Muscle of arm (tissue), 12 donors: Measurements from ENCODE around the gene TMOD2. TPM values are rescaled to one million over a fixed set of nuclear protein-coding genes. Genes with fewer than 3 reads are reported as not detected.

Source experiments
- DNase-seq: peaks from one replicate; pipeline ENCODE4 v3.0.0-alpha.2; 2013
- polyA plus RNA-seq, 12 donors: library from polyadenylated mRNA; unstranded; fragments of 120-200 nt; gene quantifications; one replicate each; pipeline ENCODE4 v1.2.1, GENCODE V29; 2013; ENCODE audit not compliant: insufficient read length in 12 of 12

Gene TMOD2
- polyA plus RNA-seq, 12 donors: 6.7 to 15.8 (median 8.3) TPM; not detected in 1

- DNase-seq: no peak
These were observed 58.1 kb downstream of the TMOD2 start for GRCh38 chr15:51809457-51809856.

GRCh38 chr15:51812598-51812997 is 61.2 kb downstream of the TMOD2 start:
- no peak for DNase-seq

DNA sequence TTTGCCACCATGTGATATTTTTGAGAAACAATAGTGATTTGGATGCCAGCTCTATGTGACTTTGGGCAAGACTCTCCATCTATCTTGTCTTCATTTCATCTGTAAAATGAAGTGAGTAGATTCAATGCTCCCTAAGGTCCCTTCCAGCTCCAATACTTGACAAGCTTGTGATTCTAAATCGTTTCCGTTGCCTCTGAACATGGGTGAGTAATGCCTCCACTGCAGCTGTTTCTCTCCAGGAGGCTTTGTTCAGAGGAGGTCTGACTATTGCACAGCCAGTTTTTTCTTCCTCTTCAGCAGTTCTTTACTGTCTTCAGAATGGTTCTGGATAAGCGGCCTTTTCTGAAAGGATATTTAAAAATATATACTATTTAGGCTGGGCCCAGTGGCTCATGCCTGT is 63.2 kb downstream of the TMOD2 start:
- DNase-seq: no peak

- no peak for DNase-seq
These were observed 65.2 kb downstream of the TMOD2 start for GRCh38 chr15:51816611-51817010.

- DNase-seq: no peak
These were observed 66.8 kb downstream of the TMOD2 start for GRCh38 chr15:51818150-51818549.

DNA sequence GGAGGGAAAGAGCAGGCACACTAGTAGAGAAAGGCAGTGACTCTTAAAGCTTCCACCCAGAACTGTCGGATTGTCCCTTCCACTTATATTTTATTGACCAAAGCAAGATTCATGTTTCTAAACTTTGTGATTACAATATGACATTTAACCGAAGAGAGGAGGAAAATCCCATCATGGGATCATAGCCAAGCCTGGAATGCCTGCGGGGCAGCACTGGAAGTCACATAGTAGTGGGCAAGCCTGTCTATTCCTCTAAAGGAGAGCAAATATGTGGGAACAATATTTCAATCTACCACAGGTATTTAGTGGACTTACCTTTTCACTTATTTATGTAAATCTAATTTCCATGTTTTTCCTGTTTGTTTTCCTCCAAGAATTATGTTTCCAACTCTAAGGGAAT is 74.3 kb downstream of the TMOD2 start:
- DNase-seq: no peak

- DNase-seq: no peak
These were observed 77.4 kb downstream of the TMOD2 start for GRCh38 chr15:51828621-51829375.

DNA sequence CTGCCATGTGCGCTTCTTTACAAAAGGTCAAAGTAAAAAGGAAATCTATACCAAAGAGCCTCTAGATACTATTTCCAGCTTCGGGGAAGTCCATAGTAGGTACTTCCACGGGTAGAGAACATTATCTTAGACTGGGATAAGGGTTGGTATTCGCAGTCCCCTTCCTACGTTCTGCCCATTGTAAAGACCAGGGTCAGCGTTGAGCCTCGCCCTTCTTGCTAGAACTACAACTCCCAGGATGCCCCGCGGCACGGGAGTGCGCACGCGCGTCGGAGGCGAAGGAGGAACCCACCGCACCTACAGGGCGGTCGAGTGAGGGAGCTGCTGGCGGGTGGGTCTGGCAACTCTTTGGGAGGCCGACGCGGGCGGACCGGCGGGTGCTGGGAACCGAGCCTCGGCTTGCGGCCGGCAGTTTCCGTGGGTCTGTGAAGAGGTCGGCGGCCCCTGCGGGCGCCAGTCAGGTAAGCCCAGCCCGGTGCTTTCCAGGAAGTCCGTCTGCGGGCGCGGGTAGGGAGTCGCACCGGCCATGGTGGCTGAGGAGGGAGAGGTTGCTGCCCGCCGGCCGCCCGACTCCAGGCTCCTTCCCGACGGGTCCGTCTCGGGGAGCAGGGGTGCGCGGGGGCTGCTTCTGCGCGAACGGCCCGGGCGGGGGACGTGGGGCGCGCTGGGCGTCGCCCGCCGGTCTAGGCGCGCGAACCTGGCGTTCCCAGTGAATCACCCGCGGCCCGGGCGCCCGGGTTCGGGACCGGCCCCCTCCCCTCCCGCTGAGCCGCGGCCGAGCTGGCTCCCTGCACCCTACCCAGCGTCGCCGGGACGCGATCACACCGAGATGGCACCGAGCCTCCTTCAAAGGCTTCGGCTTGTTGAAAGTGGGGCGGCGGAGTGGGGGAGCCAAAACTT is 78.2 kb downstream of the TMOD2 start, which contains the start of gene TMOD3:
Gene TMOD3 (plus strand): TSS at position 278 of the 900 bp plus-strand sequence. CDS start 33,232 bp downstream, outside the sequence.
- DNase-seq: peak; percentile 95

DNA sequence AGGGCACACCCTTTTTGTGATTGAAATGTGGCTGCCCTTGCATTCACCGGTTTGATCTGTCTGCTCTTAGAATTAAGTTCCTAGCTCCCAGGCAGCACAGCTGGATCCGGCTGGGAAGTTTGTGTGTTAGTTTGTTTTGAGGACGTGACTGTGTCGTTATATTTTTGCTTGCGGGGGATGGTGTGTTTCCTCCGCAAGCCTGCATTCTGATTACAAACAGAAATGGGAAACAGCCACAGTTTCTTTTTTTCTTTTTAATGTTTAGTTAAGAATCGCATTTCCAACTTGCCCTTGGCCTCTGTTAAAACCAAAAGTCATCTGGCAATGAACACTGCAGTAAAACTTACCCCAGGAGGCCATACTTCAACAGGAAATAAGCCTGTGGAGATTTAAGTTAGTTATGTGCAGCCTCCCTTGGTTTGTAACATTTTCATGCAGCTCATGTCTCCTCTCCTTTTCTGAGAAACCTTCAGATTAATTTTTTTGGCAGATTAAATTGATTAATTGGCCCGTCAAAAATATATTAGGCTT is 78.9 kb downstream of the TMOD2 start:
- DNase-seq: peak; percentile 48

GRCh38 chr15:51833772-51834171 is 82.4 kb downstream of the TMOD2 start:
- DNase-seq: no peak

GRCh38 chr15:51837792-51838251 is 86.4 kb downstream of the TMOD2 start:
- DNase-seq: no peak

DNA sequence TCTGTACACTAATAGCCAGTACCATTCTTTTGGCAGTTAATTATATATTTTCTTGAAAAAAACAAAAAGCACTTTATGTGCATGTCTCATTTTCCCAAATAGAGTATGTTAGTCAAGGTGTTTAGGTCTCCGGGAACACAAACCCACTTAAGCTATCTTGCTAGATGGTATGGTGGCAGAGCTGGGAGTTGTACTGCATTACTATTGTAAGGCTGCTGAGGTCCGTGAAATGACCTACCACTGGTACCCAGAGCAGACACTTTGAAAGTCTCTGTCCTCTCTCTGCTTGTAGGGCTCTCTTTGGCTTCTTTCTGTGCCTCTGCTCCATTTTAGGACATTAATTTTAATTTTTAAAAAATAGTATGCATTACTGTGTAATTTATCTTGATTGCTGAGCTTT is 86.9 kb downstream of the TMOD2 start:
- DNase-seq: no peak

GRCh38 chr15:51840692-51841091 is 89.3 kb downstream of the TMOD2 start:
- DNase-seq: no peak

GRCh38 chr15:51841406-51842040 is 90.1 kb downstream of the TMOD2 start:
- DNase-seq: no peak

GRCh38 chr15:51842265-51842664 is 90.9 kb downstream of the TMOD2 start:
- no peak for DNase-seq

DNA sequence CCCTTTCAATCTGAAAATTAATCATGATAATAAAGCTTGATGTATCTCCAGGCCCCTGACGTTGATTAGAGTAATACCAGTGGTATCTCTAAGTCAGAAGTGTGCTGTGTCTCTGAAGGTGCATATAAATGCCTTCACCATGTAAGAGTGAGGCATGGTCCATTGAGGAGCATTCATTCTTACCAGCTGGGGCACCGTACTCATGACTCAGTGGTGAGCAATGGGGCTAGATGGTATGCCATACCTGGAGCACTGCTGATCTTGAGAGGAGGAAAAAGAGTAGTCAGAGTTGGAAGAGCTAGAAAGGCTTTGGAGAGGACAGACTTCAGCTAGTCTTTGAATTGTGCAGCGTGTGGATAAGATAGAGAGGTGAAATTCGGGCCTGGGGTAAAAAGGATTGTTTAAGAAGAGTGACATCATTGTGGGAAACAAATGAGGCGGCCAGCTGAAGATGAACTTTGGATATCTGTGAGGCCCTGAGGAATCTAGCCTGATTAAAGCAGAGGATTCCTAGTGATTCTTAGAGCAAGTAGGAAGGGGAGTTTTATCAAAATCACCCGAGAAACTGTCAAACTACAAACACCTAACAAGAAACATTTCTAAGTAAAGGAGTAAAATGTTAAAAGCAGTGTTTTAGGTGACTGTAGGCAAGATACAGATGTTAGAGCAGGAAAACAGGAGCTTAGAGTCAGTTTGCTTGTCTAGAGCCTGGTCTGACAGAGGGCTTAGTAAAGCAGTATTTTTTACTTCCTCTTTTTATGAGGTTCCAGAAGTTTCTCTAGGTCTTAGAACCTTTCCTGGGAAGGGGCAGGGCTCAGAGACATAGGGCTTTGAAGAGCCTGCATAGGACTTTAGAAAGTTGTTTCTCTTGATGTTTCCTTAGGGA is 91.7 kb downstream of the TMOD2 start:
- DNase-seq: no peak

DNA sequence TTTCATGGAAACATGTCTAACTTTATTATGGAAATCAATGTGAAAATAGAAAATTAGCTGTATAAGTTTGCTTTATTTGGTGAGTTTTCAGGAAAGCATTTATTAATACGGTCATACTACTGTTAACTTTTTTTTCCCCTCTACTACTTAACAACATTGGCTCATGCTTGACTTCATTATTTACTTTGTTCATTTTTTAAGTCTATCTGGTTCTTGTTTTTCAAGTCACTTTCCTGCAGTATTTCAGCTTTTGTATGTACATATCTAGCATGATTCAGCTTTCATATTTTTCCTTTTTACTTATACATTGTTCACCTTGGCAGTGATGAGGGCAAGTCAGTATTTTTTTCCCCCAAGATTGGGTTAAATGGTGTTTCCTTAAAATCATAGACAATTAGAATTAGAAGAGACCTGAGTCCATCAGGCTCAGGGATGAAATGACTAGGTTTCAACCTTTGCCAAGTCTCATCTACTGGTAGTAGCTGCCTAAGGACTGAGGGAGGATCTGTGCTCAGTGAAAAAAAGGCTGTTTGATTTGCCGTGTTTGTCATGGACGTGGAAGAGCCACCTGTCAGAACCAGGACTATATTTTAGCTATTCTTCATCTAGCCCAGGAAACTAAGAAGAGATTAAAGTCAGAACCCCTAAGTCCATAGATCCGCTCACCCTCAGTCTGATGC is 93.5 kb downstream of the TMOD2 start:
- no peak for DNase-seq

GRCh38 chr15:51846066-51846462 is 94.7 kb downstream of the TMOD2 start:
- no peak for DNase-seq

DNA sequence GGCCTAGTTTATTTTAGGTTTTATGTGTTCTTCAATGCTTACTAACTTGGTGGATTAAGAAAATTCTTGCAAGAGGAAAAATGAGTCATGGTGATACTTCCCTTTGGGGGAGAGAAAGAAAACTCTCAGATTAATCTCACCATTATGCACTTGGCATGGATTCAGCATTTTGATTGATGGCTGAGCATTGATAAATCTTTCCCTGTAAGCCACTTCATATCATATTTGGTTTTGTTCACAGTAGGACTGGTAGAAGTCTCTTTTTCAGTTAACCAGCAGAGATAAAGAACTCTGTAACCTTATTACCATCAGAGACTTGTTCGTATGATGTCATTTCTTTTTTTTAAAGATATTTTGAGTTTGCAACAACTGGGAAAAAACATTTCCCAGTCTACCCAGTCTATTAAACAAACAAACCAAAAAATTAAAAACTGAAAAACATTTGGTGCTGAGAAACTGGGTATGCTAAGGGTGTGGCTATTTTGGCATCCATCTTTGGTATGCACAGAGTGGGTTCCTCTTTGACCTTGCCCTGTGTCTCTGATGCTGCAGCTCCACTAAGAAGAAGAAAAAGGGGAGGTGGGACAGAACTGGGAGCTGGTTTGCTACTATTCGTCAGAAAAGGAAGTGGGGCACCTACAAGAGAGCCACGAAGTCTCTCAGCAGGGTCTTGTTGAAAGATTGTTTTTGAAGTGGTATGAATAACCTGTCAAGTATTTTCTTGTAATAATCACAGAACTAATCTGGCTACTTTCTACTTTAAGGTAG is 95.2 kb downstream of the TMOD2 start:
- DNase-seq: no peak

DNA sequence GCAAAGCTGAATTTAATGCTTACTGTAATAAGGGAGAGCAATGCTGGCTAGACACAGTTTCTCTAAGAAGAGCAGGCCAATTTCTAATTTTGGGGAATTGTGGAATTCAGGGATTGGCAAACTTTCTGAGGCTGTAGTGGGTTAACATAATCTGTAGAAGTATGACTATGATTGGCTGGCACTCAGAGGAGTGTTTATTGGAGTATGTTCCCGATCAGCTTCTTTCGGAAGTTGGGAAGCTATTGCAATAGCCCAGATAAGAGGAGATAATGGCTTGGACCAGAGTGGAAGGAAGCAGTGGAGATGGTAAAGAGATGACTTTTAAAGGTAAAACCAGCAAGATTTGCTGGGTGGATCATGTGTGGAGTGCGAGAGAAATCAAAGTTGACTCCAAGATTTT is 97.4 kb downstream of the TMOD2 start:
- DNase-seq: no peak
